T-helper 2 cell (primary cell): ENCODE measurements around the gene NWD2.
"Not testable (repeated sequence)": the region's sequence is repeated elsewhere in the genome, so short reads cannot be mapped to it uniquely, and the experiment has no call there.

Experiments used
- DNase-seq, 5 experiments: peaks; one replicate each; pipeline versions ENCODE4 v3.0.0 to v3.0.0-alpha.2; 2012 to 2022
- total RNA-seq, 2 donors: gene quantifications; one replicate each; lab custom pipeline; 2026; lab: John Stamatoyannopoulos, UW

The NWD2 gene, protein sequence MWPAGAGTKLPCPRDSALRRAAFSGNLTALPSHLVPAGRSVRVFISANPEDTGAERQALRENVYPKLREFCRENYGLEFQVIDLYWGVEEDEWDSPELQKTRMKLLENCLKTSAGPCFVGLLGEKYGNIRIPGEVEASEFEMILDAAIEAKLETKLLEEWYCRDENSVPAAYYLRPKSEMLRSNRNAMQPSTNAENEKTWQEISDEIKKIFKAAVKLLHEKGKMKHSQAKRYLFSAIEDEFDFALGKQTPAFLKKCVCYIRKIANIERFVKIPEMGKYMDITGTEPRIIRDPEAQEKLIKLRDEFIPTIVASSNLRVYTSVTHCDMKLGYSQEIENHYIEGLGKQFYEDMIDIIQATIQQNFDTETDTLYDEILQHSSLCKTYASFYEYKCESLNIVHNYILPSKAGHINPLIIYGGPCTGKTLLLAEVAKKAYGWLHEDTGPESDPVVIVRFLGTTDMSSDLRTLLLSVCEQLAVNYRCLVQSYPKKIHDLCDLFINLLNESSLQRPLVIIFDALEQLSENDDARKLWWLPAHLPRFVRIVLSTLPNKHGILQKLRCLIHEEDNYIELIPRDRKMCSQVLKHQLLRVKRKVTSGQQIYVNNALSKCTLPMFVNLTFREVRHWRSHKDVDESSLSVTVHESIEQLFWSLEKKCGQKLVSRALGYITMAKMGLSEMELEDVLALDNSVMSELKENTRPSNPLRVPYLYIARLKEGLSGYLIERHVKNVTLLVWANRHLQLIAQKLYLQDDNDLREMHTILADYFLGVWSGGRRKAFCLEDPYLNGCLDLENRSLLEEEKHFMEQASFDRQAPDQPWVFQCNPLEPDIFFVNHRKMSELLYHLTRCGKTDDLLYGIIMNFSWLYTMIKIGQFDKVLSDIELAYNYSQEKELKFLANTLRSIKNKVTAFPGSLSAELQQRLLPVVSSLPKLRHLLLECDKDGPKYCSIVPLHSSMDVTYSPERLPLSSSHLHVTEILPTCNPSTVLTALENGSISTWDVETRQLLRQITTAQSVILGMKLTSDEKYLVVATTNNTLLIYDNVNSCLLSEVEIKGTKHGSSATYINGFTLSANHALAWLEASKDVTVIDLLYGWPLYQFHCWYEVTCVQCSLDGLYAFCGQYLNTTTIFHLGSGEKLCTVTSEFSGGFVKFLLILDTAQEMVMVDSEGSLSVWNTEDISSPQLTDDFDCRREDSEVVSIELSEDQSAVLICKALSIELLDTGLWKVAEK (N-terminal part only)
- total RNA-seq: 0 to 0.13 reads per million in 2 donors

DNA sequence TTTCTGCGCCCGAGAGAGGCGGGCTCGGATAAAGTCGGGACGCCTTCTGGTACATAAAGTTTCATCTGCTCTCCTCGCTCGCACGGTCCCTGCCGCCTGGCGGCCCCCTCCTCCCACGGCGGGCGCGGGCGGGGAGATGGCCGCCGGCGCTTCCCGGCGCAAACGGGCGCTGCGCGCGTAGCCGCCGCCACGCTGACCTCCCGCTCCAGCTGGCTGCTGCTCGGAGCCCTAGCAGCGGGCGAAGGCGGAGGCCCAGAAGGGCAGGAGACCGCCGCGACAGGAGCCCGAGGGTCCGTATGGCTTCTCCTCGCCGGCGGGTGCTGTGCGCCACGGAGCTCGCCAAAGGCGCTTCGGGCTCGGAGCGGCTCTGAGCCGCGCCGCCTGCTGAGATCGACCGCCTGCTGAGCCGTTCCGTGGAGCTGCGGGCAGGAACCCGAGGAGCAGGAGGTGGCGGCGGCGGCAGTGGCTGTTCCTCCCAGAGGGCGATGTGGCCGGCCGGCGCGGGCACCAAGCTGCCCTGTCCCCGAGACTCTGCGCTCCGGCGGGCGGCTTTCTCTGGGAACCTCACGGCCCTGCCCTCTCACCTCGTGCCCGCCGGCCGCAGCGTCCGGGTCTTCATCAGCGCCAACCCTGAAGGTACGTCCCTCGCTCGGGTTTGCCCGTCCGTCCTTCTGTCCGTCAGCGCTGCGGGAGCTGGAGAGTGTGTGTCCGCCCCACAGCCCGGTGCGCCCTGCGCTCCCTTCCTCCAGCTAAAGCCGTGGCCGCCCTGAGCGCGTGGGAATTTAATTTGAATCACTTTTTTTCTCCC, at the start of gene NWD2:
TSS of gene NWD2 (plus strand) at position 161 of the 808 bp plus-strand sequence. CDS start at position 486, 325 bp downstream.
- peak in 1 of 5 experiments; percentile 24 for DNase-seq

DNA sequence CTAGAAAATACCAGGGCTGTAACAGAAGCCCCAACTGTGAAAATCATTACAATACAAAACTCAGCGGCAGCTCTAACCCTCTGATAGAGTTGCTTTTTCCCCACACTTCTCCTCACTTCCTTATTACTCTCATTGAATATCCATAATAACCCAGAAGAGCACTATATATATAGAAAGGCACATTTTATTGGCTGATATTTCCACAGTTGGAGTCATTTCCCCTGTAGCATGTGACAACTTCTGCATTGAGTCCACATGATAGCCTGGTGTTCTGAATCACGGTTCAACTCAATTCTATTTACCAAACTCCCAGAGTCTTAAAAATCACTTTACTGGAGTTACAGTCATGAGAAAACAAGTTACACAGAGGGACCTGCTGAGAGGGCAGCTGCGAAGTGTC, 46.6 kb upstream of the NWD2 start:
- DNase-seq: no peak

DNA sequence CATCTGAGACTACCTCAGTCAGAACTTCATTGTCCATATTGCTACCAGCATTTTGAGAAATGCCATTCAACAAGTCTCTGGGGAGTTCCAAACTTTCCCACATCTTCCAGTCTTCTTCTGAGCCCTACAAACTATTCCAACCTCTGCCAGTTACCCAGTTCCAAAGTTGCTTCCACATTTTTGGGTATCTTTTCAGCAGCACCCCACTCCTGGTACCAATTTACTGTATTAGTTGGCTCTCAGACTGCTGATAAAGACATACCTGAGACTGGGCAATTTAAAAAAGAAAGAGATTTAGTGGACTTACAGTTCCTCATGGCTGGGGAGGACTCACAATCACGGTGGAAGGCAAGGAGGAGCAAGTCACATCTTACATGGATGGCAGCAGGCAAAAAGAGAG, 39.8 kb upstream of the NWD2 start:
- DNase-seq: not testable (repeated sequence)

DNA sequence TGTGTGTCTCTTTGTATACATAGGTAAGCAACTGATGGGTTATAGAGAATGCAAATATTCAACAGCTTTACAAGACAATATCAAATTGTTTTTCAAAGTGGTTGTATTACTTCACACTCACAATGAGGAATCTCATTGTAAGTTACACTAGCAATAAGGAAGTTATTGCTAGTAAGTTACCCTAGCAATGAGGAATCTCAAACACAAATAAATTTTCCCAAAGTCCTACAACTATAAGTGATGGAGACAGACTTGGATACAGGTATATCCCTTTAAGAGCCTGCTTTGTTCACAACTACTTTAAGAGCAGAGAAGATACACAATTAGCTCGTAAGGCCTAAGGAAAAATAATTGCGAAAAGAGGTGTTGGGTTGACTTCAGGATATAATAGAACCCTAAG, 28.3 kb upstream of the NWD2 start:
- no peak for DNase-seq

DNA sequence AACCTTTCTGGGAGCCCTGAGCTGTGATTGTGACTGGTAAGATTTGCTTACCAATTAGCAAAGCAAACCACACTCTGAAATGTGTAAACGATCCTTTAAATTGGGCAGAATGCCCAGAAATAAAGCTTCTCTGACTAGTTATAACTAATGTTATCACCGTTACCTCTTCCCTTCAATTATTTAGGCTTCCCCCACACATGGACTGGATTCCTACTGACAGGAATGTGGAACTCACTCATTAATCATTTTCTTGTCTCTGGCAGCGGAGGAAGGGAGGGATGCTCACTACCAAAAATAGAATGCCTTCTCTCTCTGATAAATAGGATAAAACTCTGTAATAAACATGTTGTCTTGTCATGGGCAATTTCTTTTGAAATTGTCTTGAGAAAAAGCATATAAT, 25.3 kb upstream of the NWD2 start:
- no peak for DNase-seq

DNA sequence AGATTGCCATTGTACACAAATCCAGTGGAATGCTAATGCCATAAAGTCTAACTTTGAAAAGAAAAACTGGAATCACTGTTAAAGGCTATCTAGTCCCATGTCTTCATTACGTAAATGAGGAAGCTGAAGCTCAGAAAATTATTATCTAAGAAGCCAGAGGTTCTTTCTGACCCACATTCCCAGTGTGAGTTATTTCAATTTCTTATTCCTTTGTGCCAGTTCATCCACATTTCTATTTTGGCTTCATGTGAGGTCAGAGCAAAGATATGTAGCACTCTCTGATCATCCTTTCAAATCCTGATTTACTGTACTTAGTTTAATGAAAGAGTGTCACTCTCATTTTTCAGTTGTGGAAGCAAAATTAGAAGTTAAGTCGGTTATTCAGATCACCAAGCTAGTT, 24.6 kb upstream of the NWD2 start:
- DNase-seq: no peak

DNA sequence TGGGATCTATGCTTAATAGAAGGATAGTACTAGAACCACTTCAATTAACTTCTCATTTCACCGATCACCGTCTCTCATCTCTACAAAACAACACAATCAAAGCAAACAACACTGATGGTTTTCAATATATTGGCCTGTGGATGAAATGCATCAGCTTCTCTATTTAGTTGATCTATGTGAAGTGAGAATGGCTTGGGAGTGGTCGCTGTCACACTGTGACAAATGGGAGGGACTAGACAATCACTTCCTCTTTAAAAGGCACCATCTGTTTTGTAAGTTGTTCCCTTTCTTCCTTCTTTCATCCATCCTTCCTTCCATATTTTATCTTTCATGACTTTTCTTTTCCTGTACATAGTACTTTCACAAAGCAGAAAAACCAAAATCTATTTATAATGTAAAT, 23.9 kb upstream of the NWD2 start:
- DNase-seq: no peak

DNA sequence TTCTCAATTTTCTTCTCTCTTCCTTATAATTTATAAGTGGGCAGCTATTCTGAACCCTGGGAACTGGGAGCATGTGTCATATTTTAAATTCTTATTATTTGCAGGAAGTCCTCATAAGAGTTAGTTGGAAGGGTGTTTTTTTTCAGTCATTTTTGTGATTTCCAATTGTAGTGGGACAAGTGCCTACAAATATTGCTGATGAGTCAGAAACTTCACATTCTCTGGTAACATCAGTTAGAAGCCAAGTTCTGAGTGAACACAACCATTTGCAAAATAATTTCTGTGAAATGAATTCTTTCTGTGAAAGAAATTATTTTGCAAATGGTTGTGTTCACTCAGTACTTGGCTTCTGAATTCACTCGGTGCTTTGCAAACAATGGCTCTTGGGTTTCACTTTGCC, 20.8 kb upstream of the NWD2 start:
- DNase-seq: no peak

DNA sequence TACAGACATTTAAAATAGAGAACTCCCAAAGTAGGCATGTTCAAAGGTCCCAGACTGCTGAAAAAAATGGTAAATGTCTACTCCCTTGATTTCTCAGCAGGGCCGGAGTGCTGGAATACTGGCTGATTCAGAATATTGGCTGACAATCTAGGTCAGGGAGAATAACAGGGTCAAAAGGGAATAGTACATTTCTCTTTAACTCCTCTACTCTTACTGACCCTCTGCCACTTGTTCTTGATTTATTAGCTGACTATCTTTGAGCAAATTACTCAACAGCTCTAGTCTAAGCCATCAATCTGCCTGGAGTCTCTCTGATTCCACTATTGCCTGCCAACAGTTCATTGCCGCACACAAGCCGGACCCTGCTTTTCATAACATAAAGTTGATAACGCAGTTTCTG, 19.7 kb upstream of the NWD2 start:
- no peak for DNase-seq

DNA sequence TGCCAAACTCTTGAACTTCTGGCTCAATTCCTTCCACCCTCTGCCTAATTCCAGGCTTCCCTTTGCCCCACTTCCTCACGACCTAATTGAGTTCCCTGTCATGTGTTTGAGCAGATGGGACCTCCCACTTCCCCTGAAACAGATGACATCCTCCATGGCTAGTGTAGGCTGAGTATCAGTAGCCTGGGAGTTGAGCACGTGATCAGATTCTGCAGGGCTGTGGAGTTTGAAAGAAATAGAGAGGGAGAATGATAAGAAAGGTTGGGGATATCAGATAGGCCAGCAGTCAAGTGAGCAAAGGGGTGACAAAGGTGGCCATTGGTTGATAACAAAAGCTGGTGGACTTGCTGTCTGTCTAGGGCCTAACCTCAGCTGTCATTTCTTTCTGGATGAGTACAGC, 18.8 kb upstream of the NWD2 start:
- DNase-seq: no peak

DNA sequence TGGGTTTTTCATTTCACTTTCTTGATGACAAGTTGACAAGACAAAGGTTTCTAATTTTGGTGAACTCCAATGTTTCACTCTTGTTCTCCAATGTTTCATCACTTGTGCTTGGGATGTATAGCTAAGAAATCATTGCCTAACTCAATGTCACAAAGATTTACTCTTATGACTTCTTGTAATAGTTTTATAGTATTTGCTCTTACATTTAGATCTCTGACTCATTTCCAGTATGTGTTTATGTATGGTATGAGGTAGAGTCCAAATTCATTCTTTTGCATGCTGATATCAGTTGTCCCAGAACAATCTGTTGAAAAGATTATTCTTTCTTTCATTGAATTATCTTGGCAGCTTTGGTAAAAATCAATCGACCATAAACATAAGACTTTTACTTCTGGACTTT, 12.2 kb upstream of the NWD2 start:
- DNase-seq: no peak

DNA sequence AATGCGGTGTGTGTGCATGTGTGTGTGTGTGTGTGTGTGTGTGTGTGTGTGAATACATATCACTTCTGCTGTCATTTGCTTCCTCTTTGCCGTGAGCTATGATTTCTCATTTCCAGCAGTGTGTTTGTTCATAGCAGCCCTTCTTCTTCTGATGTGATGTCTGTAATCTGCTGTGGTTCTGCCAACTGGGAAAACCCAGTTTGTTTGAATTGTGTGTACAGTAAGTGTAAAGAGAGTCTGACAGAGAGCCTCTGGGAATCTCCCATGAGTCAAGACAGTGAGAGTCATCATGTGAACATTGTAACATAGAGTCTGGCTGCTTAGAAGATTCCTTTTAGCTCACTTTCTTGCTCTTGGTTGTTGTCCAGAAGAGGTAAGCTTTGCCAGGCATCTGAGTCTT, 8.4 kb upstream of the NWD2 start:
- DNase-seq: no peak

DNA sequence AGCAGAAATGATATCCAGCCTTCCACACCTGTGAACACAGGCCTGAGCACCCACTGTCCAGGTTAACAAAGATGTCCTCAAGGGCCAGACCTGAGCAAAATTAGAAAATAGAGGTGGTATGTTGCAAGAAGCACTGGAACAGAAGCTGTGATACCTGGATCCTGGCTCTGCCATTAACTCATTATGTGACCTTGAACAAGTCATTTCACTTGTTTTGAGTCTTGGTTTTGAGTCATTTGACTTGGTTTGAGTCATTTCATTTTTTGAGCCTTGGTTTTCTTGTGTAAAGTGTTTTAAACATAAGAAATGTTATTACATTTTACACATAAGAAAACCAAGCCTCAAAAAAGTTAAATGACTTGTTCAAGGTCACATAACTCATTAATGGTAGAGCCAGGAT, 2.9 kb upstream of the NWD2 start:
- peak in 1 of 5 experiments; percentile 18 for DNase-seq

DNA sequence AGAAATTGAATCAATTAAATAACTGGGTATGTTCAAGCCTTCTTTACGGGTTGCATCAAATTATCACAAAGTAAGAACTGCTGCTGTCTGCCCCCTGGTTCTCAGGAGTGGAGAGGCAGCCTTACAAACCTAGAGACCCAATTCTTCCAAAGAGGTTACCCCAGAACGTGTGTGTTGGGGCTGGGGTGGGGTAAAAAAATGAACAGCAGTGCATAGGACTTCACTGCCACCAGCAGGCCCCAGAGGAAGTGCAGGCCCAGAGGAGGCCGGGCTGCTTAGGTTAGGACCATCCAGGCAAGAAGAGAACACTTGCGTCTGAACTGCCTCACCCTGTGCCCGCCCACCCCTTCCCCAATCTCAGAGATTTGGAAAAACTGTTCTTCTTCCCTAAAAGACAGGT, 1.5 kb upstream of the NWD2 start:
- no peak for DNase-seq

DNA sequence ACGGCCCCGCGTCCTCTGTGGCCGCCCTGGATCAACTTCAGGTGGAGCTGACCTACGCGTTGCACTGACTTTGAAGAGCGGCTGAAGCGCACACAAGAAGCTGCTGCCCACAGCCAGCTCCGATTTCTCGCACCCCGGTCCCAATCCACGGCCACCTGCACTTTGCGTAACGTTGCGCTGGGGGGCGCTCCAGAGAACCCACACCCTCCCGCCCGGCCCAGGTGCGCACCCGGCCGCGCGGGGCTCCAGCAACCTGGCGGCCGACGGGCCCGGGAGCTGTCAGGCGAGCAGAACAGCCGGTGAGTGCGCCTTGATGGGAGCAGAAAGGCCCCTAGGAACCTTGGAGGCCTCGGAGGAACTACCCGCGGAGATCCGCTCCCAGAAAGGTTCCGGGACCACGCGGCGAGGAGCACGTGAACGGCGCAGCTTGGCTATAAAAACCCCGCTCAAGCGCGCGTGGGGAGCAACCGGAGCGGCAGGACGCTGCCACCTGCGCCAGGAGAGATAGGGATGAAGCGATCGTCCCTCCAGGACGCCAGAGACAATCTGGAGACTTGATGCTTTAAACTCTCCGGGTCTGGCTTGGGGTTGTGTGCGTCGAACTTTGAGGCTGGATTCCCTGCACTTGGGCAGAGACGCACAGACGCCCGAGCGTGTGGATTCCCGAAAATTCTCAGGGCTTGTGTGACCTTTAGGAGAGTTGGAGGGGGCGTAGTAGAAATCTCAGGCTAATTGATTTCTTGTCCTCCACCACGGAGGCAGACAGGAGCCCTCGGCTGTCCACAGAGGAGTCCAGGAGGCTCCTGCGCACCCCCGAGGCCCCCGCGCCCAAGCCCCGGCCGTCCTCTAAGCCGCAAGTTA, 591 bp upstream of the NWD2 start:
- DNase-seq: peak in 1 of 5 experiments; percentile 10

DNA sequence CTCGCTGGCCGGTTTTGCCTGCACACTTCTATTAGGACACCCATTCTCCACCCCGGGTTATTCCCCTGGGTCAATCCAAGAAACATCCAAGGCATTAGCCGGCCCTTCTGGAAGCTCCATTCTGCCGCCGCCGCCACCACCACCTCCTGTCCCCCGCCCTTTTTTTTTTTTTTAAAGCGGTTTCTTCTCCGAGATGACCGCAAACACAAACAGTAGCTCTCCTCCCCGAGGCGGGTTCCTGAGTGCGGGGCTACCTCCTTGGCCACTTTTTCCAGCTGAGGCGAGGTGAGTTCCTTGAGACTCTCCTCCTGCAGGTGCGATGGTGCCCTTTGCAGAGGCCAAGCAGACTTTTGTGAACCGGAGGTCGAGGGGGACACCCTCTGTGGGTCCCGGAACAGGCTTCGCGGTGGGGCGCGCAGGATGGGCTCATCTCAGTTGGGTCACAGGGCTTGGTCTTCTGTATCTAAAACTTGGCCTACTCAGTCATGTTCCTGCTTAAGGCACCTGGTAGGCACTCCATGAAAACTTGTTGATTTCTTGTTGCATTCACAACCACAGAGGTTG, 930 bp downstream of the NWD2 start:
- DNase-seq: no peak

DNA sequence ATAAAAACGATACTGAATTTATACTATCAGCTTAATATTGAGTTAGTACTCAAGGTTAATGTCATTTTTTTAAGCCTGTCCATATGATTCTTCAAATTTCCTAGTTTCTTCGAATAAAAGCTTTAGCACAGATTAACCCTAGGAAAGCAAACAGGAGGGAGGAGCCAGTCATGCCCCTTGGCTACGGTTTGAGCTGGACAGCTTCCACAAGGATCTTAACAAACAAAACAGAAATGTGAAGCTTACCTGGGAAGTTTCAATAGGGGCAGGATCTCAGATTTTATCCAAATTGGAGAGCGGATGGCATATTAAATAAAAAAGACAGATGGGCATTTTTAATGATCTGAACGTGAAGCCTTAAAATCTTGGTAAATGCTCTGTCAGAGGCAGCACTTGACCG, 2.3 kb downstream of the NWD2 start:
- DNase-seq: no peak

DNA sequence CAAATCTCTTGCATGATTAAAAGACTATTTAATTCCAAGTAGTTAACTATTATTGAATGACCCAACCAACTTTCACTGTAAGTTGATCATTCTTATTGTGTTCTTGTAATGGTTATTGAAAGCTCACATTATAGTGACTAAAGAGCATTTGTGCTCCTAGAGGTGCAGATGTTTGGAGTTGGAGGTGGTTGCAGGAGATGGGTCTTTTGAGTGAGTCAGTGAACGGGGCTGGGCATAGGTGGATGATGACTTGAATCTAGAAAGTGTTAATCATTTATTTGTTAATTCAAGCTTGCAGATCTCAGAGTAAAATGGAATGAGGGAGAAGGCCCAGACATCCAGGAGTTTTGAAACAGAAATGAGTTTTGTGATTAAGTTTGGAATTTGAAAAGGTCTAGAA, 13.7 kb downstream of the NWD2 start:
- no peak for DNase-seq

DNA sequence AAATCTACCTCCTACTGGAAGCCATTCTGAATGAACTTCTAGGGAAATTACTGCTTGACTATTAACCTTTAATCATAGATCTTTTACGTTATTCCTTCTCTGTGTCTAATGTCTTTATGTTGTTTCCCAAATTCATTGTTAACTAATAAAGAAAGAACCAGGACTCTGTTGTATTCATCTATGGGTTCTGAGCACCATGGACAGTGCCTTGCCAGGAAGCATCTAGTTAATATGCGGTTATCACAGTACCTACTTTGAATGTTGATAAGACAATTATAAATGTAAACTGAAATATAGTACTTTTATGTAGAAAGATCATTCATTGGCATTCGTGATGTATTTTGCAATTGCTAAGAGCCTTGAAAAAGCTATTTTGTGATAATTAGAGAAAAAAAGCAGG, 23.8 kb downstream of the NWD2 start:
- DNase-seq: no peak

DNA sequence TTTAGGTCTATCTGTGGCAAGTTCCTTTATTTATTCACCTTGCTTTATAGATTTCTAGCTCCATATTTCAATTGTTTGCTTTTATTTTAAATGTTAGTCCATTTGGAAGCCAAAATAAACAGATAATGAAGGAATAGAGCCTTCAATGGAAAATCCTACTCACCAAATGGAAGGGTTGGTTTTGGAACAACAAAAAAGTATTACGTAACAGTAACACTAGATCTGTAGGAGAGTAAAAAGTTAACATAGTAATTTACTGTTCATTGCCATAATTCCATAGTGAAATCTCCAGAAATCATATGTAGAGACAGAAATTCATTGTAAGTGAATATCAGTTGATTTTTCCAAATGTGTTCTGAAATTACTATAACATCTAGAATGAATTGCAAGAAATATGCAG, 34.6 kb downstream of the NWD2 start:
- DNase-seq: no peak
